ENCODE measurements around the gene LRP8.

- TF ChIP-seq TAF1 (IDR thresholded peaks at IDR 0.05; ENCODE audit: borderline replicate concordance, insufficient read depth, low read length) (no peak), SIN3A (IDR thresholded peaks at IDR 0.05; ENCODE audit: borderline replicate concordance, insufficient read depth, low read length) (no peak), POLR2AphosphoS5 (IDR thresholded peaks at IDR 0.05; ENCODE audit: low read depth, low read length) (no peak), REST (IDR thresholded peaks at IDR 0.05; ENCODE audit: insufficient read depth in 1 of 2, low read depth in 2 of 2, low read length in 2 of 2) (no peak), FOXP2 (optimal IDR thresholded peaks at IDR 0.05; ENCODE audit: borderline replicate concordance, extremely low read depth, extremely low read length, insufficient read depth) (no peak)
Observed at GRCh38 chr1:53324321-53324720, 3.5 kb downstream of the LRP8 start.
